Measurements from ENCODE around the gene ARMC3.

ARMC3 gene

DNA sequence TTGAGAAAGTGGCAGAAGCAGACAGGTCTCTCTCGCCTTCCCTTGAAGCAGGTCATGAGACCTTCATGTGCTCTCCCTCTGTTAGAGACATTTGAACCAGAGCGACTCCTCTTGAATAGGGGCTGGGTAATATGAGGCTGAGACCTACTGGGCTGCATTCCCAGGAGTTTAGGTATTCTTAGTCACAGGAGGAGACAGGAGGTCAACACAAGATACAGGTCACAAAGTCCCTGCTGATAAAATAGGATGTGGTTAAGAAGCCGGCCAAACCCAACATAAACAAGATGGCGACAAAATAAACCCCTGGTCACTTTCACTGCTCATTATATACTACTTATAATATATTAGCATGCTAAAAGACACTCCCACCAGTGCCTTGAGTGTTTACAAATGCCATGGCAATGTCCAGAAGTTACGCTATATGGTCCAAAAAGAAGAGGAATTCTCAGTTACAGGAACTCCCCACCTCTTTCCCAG is 124.0 kb downstream of the ARMC3 start:
- Histone ChIP-seq H3K9ac (no peak overlapping the region), H3K36me3 (ENCODE audit: control insufficient read depth, insufficient read depth, low read length) (no peaks in the 10 kb centered on the region), H3K27me3 (ENCODE audit: control insufficient read depth, insufficient read depth, low read length) (no peaks in the 10 kb centered on the region), H3K4me2 (ENCODE audit: low read length) (no peak overlapping the region), H3K4me1 (no peaks in the 10 kb centered on the region), H3K27ac (no peak overlapping the region), H3K79me2 (no peaks in the 10 kb centered on the region), H2AFZ (no peak overlapping the region), H3K4me3 (ENCODE audit: low read depth, low read length) (no peak overlapping the region), H3K9me3 (ENCODE audit: control insufficient read depth, low read length) (no peaks in the 10 kb centered on the region)
- TF ChIP-seq, protein P1, sequence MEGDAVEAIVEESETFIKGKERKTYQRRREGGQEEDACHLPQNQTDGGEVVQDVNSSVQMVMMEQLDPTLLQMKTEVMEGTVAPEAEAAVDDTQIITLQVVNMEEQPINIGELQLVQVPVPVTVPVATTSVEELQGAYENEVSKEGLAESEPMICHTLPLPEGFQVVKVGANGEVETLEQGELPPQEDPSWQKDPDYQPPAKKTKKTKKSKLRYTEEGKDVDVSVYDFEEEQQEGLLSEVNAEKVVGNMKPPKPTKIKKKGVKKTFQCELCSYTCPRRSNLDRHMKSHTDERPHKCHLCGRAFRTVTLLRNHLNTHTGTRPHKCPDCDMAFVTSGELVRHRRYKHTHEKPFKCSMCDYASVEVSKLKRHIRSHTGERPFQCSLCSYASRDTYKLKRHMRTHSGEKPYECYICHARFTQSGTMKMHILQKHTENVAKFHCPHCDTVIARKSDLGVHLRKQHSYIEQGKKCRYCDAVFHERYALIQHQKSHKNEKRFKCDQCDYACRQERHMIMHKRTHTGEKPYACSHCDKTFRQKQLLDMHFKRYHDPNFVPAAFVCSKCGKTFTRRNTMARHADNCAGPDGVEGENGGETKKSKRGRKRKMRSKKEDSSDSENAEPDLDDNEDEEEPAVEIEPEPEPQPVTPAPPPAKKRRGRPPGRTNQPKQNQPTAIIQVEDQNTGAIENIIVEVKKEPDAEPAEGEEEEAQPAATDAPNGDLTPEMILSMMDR (IDR thresholded peaks at IDR 0.05) = no peak

GRCh38 chr10:23053036-23053435 is 125.2 kb downstream of the ARMC3 start:
- TF ChIP-seq, protein P1 (IDR thresholded peaks at IDR 0.05) = no peak
- H3K4me1 ChIP-seq = no peaks in the 10 kb centered on the region
- no peak overlapping the region for H3K4me3 ChIP-seq (ENCODE audit: low read depth, low read length)

DNA sequence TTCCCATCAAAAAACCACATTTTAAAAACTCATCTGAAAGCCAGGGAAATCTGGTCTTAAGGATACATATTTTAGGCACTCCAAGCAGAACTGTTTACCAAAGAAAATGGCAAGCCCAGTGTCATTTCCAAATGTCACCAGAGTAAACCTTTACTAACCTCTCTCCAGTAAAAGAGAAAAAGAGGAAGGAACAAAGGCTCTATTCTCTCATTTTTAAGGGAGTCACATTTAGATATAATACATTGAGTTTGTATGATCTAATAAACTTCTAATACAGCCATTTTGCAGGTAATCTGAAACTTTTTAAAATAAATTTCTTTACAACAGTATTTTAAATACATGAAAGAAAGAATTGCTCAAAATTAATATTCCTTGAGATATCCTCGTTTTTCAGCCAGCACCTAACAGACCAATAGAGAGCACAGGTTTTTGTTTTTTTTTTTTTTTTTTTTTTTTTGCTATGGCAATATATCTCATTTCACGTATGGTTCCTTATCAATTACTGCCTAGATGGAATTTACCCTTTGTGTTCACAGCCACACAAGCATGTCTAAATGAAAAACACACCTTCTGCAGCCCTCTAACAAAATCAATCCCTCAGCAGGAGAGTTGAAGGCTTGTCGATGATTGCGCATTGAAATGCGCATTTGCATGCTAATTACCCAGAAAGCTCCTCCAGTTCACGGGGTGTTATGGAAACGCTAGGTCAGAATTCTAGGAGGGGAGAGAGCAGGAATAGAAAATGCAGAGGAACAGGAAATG is 127.8 kb downstream of the ARMC3 start:
- TF ChIP-seq, protein P1 (IDR thresholded peaks at IDR 0.05) = no peak
- Histone ChIP-seq H3K4me3 (ENCODE audit: low read depth, low read length) (no peak overlapping the region), H3K27ac (no peak overlapping the region), H3K9ac (no peak overlapping the region), H3K36me3 (ENCODE audit: control insufficient read depth, insufficient read depth, low read length) (no peaks in the 10 kb centered on the region), H3K4me1 (no peaks in the 10 kb centered on the region), H2AFZ (no peak overlapping the region), H3K27me3 (ENCODE audit: control insufficient read depth, insufficient read depth, low read length) (no peaks in the 10 kb centered on the region), H3K79me2 (no peaks in the 10 kb centered on the region), H3K9me3 (ENCODE audit: control insufficient read depth, low read length) (no peaks in the 10 kb centered on the region), H3K4me2 (ENCODE audit: low read length) (no peak overlapping the region)

More at GRCh38 chr10:23053036-23053435, 125.2 kb downstream of the ARMC3 start:
- no peak overlapping the region for H2AFZ ChIP-seq
- H3K27ac ChIP-seq = no peak overlapping the region
- no peak overlapping the region for H3K4me2 ChIP-seq (ENCODE audit: low read length)
- no peaks in the 10 kb centered on the region for H3K79me2 ChIP-seq
- no peaks in the 10 kb centered on the region for H3K36me3 ChIP-seq (ENCODE audit: control insufficient read depth, insufficient read depth, low read length)
- H3K9ac ChIP-seq = no peak overlapping the region
- no peaks in the 10 kb centered on the region for H3K9me3 ChIP-seq (ENCODE audit: control insufficient read depth, low read length)
- H3K27me3 ChIP-seq (ENCODE audit: control insufficient read depth, insufficient read depth, low read length) = no peaks in the 10 kb centered on the region

DNA sequence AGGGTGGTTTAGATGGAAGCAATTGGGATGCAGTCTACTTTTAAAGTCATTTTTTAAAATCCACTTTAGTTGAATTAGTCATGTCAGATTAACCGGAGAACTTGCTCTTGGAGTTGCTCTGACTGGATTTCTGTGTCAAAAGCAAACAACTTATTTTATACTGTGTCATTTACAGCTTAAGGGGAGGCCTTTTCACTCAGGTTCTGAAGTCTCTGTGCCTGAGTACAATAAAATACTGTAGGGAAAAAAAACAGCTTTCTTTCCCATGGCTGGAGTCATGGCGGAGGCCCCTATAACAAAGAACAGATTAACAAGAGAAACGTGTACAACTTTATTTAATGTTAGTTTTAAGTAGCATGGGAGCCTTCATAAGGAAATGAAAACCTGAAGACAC is 128.3 kb downstream of the ARMC3 start:
- TF ChIP-seq, protein P1 (IDR thresholded peaks at IDR 0.05) = no peak
- Histone ChIP-seq H3K9me3 (ENCODE audit: control insufficient read depth, low read length) (no peaks in the 10 kb centered on the region), H2AFZ (no peak overlapping the region), H3K4me2 (ENCODE audit: low read length) (no peak overlapping the region), H3K4me3 (ENCODE audit: low read depth, low read length) (no peak overlapping the region), H3K4me1 (no peaks in the 10 kb centered on the region), H3K27me3 (ENCODE audit: control insufficient read depth, insufficient read depth, low read length) (no peaks in the 10 kb centered on the region), H3K9ac (no peak overlapping the region), H3K36me3 (ENCODE audit: control insufficient read depth, insufficient read depth, low read length) (no peaks in the 10 kb centered on the region), H3K27ac (no peak overlapping the region), H3K79me2 (no peaks in the 10 kb centered on the region)

- Histone ChIP-seq H3K9ac (no peak overlapping the region), H3K27me3 (ENCODE audit: control insufficient read depth, insufficient read depth, low read length) (no peaks in the 10 kb centered on the region), H3K4me2 (ENCODE audit: low read length) (no peak overlapping the region), H3K9me3 (ENCODE audit: control insufficient read depth, low read length) (no peaks in the 10 kb centered on the region), H3K27ac (no peak overlapping the region), H3K4me1 (no peaks in the 10 kb centered on the region), H3K36me3 (ENCODE audit: control insufficient read depth, insufficient read depth, low read length) (no peaks in the 10 kb centered on the region), H3K4me3 (ENCODE audit: low read depth, low read length) (no peak overlapping the region), H3K79me2 (no peaks in the 10 kb centered on the region), H2AFZ (no peak overlapping the region)
- TF ChIP-seq, protein P1 (IDR thresholded peaks at IDR 0.05) = no peak
These were observed 130.5 kb downstream of the ARMC3 start for GRCh38 chr10:23058366-23058765.

Measured in parathyroid adenoma (tissue), 2 donors.